HK-2 (cell line): Measurements from ENCODE around the gene LDLRAD3.

ENCODE experiments used
- DNase-seq: peaks from one replicate; pipeline ENCODE4 v3.0.0-alpha.2; 2018; ENCODE audit not compliant: unreplicated experiment

Gene LDLRAD3

GRCh38 chr11:35962369-35963138 is 18.7 kb downstream of the LDLRAD3 start:
- no peak for DNase-seq

DNA sequence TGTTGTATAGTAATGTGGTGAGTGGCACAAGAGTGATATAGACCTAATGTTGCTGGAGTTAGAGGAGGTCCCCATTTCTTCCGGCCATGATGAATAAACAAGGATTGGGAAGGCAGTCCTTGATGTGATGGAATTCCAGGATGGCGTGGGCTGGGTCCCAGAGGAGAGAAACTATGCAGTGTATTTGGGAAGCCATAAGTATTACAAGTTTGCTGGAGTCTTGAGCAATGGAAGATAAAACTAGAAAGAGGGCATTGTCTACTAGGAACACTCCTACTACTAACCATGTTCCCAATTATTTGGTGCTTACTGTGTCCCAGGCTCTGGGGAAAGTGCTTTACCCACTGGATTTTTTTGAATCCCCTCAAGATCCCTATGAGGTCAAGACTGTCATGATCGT is 20.0 kb downstream of the LDLRAD3 start:
- no peak for DNase-seq

GRCh38 chr11:35964841-35965240 is 21.0 kb downstream of the LDLRAD3 start:
- DNase-seq = no peak

GRCh38 chr11:35967042-35967441 is 23.2 kb downstream of the LDLRAD3 start:
- DNase-seq = no peak

DNA sequence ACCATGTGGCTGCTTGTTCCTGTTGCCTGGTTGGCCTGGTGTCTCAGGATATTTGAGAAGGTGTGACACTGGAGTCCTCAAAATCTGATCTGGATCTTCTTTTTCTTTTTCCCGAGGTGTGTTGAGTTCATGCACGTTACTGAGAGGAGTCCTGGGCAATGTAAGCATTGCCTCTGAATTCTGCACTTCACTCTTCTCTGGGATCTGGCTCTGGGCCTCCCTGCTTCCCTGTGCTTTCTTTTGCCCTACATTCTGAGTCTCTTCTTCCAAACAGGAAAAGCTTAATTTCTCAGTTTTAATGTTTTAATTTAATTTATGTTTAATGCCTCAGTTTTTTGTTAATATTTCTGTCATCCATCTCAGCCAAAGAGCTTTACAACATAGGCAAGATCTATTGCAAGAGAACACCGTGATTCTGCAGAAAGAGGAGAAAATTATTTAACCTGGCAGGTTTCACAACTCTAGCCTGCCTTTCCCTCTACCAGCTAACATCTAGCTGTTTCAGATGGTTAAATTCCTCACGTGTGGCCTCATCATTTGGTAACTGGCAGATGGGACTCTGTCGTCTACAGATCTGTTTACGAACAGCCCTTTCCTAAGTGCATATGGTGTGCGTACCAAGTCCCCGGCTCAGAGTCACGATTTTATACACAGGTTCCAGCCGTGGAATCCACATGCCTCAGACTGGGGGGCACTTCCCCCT is 24.7 kb downstream of the LDLRAD3 start:
- no peak for DNase-seq

DNA sequence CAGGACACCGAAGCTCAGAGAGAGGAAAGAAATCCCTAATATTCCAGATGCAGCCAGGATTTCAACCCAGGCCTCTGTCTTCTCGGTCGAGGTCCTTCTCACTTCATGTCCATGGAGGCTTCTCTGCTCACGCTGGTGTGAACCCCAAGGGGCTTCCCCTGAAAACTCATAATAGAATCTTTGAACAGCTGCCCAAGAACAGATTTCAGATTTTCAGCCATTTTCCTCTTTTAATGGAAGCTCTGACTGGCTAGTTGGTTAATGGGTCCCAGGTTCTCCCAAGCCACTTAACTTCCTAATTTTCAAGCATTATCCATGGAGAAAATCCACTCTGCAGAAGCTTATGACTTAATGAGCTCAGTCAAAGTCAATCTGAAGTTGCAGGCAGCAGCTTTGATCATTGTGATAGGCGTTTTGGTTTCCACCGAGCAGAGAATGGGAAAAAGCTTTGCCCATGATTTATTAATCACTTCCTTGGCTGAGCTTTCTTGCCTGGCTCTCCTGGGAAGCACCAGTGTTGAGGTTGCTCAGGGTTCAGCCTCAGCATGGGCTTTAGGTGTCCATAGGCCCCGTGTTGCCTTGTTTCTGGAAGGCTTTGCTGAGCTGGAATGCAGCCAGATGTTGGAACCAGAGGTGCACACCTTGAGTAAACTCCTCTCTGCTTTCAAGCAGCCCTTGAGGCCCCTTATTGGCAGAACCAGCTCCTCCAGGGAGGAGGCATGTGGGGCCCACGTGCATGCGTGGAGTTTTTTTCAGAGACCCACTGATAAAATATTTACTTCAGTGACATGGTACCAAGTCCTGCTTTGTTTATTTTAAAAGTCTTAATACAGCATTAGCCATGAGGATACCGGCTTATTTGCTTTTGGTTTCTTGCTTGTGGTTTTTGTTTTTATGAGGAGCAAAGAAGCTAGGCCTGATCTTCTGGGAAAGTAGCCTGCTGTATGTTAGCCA is 25.5 kb downstream of the LDLRAD3 start:
- DNase-seq = no peak

GRCh38 chr11:35970445-35970844 is 26.6 kb downstream of the LDLRAD3 start:
- DNase-seq = no peak

- no peak for DNase-seq
Measured at GRCh38 chr11:35971841-35972422, 28.1 kb downstream of the LDLRAD3 start.

GRCh38 chr11:35974882-35975589 is 31.2 kb downstream of the LDLRAD3 start:
- no peak for DNase-seq

- DNase-seq = no peak
Measured at GRCh38 chr11:35976434-35976833, 32.6 kb downstream of the LDLRAD3 start.

GRCh38 chr11:35978183-35978582 is 34.3 kb downstream of the LDLRAD3 start:
- no peak for DNase-seq

DNA sequence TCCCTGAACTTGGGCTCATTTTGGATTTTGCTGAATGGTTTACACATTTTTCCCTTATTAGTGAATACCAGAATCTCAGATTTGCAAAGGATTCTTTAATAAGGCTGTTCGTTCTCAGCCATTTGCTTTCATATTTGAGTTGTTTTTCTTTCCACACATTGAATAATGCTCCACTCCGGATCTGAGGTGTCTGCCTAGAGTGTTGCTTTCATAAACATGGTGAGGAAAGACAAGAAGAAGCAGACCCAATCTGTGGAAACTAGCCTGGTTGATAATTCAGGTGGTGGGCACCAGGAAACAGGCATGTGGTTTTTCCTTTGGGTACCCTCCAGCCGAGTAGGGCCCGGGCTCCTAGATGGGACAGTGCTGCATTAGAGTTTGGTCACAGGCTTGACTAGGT is 35.0 kb downstream of the LDLRAD3 start:
- DNase-seq = no peak

DNA sequence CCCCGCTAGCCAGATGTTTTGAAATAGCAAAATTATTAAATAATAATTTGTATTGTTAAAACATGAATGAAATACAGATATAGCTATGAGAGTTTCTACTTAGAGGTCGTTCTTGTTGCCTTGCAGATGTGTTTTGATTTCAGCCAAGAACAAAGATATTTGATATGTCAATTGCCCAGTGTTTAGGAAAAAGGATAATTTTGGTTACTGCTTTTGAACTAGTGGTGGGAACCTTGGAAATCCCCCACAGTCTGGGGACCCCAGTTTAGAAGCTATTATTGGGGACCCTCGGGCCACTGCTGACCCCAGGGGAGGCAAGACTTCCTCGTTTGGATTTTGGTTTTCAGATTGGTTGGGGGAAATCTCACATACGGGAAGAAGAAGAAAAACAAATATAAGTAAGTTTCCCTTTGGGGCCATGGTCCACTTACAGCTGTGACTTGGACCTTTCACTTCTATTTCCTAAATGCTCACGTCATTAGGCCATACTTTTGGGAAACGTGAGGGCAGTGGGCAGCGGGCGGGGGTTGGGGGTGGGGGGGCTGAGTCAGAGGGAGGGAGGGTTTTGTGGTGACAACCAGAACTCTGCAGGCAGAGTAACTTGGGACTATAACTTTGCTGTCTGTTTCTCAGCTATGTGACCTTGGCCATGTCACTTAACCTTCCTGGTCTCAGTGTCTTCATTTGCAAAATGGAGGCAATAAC is 37.0 kb downstream of the LDLRAD3 start:
- no peak for DNase-seq

DNA sequence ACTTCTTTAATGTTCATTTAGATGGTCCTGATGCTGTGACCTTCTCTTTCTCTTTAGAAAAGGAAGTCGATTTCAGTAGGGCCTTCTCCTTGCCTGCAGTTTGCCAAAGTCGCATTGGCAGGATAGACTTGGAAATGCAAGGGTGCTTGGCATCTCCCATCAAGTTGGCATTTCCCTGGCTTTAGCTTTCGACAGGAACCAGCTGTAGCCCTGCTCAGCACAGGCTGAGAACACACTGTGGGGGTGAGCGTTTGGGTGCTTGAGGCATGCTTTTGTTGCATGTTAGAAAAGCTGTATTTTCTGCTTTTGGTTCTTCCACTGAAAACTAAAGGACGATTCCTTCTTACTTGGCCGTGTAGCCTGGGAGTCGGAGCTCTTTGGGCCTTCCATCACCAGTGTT is 37.7 kb downstream of the LDLRAD3 start:
- no peak for DNase-seq

DNA sequence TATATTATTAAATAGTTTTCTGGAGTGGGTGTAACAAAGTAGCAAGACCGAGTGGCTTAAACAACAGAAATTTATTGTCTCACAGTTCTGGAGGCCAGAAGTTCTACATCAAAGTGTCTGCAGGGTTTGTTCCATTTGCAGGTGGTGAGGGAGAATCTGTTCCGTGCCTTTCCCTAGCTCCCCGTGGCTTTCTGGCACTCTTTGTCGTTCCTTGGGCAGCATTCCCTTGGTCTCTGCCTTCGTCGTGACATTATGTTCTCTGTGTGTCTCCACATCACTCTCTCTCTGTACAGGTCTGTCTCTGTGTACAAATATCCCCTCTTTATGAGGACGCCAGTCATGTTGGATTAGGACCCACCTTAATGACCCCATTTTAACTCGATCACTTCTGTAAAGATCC is 38.2 kb downstream of the LDLRAD3 start:
- DNase-seq = no peak

GRCh38 chr11:35983981-35984380 is 40.1 kb downstream of the LDLRAD3 start:
- no peak for DNase-seq

GRCh38 chr11:35986947-35987346 is 43.1 kb downstream of the LDLRAD3 start:
- DNase-seq = no peak

DNA sequence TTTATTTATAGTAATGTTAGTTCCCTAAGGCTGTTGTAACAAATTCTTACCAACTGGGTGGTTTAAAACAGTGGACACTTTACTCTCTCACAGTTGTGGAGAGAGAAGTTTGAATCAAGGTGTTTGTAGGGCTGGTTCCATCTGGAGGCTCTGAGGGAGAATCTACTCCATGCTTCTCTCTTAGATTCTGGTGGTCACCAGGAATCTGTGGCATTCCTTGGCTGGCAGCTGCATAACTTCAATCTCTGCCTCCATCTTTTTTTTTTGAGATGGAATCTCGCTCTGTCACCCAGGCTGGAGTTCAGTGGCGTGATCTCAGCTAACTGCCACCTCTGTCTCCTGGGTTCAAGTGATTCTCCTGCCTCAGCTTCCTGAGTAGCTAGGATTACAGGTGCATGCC is 46.3 kb downstream of the LDLRAD3 start:
- DNase-seq = no peak

DNA sequence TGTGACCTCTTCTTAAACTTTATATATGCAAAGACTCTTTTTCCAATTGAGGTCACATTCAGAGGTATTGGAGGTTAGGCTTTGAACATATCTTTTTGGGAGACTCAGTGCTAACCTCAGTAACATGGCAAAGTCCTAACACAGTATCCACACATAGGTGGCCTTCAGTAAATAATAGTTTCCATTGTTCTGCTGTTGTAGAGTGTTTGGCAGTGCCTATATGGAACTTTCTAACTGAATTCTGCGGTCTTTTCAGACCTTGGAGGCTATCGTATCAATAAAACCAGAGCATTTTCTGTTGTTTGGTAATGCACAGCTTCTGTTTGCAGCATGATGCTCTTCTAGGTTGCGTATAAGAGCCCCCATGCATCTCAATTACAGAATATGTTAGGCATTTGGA is 47.0 kb downstream of the LDLRAD3 start:
- DNase-seq = no peak

- no peak for DNase-seq
Measured at GRCh38 chr11:35992548-35992947, 48.7 kb downstream of the LDLRAD3 start.

DNA sequence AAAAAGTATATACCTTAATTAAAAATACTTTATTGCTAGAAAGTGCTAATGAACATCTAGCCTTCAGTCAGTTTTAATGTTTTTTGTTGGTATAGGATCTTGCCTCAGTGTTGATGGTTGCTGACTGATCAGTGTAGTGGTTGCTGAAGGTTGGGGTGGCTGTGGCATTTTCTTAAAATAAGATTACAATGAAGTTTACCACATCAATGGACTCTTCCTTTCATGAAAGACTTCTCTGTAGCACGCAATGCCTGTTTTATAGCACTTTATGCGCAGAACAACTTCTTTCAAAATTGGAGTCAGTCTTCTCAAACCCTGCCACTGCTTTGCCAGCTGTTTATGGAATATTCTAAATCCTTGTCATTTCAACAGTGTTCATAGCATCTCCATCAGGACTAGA is 50.6 kb downstream of the LDLRAD3 start:
- DNase-seq = no peak
